ENCODE data around the gene PRICKLE2. TPM values are rescaled to one million over a fixed set of nuclear protein-coding genes. Genes with fewer than 3 reads are reported as not detected.
A peak's percentile ranks its signal among the peaks of the same experiment; 100 is the strongest.

PRICKLE2 gene
- total and polyA plus RNA-seq, 8 donors = 34.3 to 48.2 (median 41.9) TPM

DNA sequence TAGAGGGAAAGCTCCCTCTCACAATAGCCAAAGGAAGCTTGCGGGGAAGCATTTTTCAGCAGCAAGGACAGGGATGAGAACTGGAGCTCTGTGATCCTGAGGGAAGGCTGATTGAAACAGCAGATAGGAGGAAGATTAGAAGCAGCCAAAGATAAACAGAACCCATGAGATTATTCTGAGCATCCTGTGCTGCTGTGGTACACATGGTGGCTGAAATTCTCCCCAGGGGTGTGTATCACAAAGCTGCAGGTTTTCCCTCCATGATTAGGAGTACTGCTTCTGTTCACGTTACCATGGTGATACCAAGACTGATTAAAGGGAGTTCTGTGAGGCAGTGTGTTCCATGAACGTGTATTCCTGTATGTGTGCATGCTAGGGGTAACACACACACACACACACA lies 171.7 kb downstream of the PRICKLE2 start:
- Histone ChIP-seq H3K4me1 (no peaks in the 10 kb centered on the region), H3K9me3 (no peaks in the 10 kb centered on the region), H3K36me3 (no peaks in the 10 kb centered on the region), H3K4me3 (no peak overlapping the region), H3K27me3 (no peaks in the 10 kb centered on the region), H3K27ac (no peak overlapping the region)
- TF ChIP-seq, protein P1, sequence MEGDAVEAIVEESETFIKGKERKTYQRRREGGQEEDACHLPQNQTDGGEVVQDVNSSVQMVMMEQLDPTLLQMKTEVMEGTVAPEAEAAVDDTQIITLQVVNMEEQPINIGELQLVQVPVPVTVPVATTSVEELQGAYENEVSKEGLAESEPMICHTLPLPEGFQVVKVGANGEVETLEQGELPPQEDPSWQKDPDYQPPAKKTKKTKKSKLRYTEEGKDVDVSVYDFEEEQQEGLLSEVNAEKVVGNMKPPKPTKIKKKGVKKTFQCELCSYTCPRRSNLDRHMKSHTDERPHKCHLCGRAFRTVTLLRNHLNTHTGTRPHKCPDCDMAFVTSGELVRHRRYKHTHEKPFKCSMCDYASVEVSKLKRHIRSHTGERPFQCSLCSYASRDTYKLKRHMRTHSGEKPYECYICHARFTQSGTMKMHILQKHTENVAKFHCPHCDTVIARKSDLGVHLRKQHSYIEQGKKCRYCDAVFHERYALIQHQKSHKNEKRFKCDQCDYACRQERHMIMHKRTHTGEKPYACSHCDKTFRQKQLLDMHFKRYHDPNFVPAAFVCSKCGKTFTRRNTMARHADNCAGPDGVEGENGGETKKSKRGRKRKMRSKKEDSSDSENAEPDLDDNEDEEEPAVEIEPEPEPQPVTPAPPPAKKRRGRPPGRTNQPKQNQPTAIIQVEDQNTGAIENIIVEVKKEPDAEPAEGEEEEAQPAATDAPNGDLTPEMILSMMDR (IDR thresholded peaks at IDR 0.05) = no peak
- no peak for ATAC-seq
- intact Hi-C loops (cut with DNase I) = no loop called here
- DNase-seq = no peak

DNA sequence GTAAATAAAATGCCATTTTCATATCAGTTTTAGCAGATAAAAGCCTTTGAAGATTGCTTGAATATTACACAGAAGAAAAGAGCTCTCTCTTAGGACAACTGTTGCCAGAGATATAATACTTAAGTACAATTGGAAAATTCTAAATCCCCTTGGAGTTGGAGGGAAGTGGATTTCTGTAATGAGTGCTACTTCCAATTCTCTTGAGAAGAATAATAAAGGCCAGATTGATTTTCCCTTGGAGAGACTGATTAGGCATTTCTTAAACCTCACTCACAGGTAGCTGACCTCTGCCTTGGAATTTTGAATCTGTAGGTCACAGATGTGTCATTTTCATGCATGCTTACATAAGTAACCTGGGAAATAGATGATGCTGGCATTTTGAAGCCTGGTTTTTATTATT lies 172.1 kb downstream of the PRICKLE2 start:
- Histone ChIP-seq H3K36me3 (no peaks in the 10 kb centered on the region), H3K4me1 (no peaks in the 10 kb centered on the region), H3K9me3 (no peaks in the 10 kb centered on the region), H3K27ac (no peak overlapping the region), H3K4me3 (no peak overlapping the region), H3K27me3 (no peaks in the 10 kb centered on the region)
- TF ChIP-seq, protein P1 (IDR thresholded peaks at IDR 0.05) = no peak
- intact Hi-C loops (cut with DNase I) = no loop called here
- ATAC-seq (no peak), DNase-seq (no peak)

DNA sequence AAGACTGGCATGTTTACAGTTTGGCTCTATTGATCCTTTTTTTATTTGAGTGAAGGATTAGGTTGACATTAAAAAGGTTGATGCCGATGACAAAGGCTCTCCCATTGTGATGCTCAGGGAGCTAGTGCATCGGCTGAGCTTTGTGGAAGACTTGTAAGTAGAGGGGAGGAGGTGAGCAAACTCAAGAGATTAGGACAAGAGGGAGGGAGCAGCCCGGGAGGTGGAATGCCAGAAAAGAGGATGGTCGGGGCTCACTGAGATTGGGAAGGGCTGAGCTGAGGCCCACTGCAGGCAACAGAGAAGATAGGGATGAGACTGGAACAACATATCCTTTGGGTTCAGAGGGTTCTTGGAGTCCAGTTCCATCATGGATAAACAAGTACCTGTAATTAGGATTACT lies 175.4 kb downstream of the PRICKLE2 start:
- no peak overlapping the region for H3K27ac ChIP-seq
- DNase-seq (no peak), ATAC-seq (no peak)
- TF ChIP-seq, protein P1 (IDR thresholded peaks at IDR 0.05) = no peak
- no peaks in the 10 kb centered on the region for H3K36me3 ChIP-seq
- H3K4me1 ChIP-seq = no peaks in the 10 kb centered on the region
- intact Hi-C loops (cut with DNase I) = no loop called here
- no peaks in the 10 kb centered on the region for H3K27me3 ChIP-seq
- H3K9me3 ChIP-seq = no peaks in the 10 kb centered on the region
- H3K4me3 ChIP-seq = no peak overlapping the region

DNA sequence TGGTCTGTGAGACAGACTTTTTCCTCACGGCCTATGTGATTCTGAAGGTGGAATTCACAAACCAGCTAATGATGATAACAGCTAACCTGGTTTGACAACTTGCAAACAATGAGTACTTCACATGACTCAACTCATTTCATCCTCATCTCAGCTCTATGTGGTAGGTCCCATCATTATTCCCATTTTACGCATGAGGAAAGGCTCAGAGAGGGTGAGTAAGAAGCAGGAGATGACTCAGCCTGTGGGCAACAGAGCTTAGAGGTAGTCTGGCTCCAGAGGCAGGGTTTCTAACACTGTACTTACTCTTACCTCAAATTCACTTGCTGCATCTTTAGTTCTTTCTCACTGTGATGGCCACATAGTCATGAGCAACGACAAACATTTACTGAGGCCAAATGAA lies 176.1 kb downstream of the PRICKLE2 start:
- Histone ChIP-seq H3K27ac (peak overlapping the region in 1 of 2 donors; percentile 15), H3K27me3 (no peaks in the 10 kb centered on the region), H3K4me3 (no peak overlapping the region), H3K4me1 (no peaks in the 10 kb centered on the region), H3K9me3 (no peaks in the 10 kb centered on the region), H3K36me3 (no peaks in the 10 kb centered on the region)
- TF ChIP-seq, protein P1 (IDR thresholded peaks at IDR 0.05) = no peak
- DNase-seq (no peak), ATAC-seq (no peak)
- intact Hi-C loops (cut with DNase I) = no loop called here

DNA sequence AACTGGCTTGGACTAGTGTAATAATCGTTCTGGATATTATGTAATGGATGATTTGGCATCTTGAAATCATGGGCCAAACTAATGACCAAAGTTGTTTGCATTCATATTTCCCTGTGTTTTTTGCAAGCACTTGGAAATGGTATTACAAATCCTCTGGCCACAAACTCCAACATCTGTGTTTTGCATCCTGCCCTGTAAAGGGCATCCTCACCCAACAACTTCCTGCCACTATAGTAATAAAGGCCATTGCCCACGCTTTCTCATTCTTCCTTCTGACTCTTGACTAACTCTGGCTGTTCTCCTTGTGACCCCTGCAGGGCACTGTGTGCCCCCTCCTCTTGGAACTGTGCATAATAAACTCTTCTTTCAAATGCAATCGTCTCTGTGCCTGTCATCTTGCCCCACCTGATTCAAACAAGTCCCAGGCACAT lies 176.6 kb downstream of the PRICKLE2 start:
- Histone ChIP-seq H3K27ac (peak overlapping the region in 1 of 2 donors; percentile 15), H3K27me3 (no peaks in the 10 kb centered on the region), H3K9me3 (no peaks in the 10 kb centered on the region), H3K4me3 (no peak overlapping the region), H3K36me3 (no peaks in the 10 kb centered on the region), H3K4me1 (no peaks in the 10 kb centered on the region)
- intact Hi-C loops (cut with DNase I) = no loop called here
- TF ChIP-seq, protein P1 (IDR thresholded peaks at IDR 0.05) = no peak
- DNase-seq (no peak), ATAC-seq (no peak)

Data from left lung (tissue), 10 donors.